Stomach (tissue), 4 donors: ENCODE measurements around the gene TENM4.

Experiments used
- POLR2A ChIP-seq, 4 donors: fragments of 450-650 bp; IDR thresholded peaks; one replicate each; pipeline ENCODE4 v1.6.1; 2016; ENCODE audit warnings: antibody characterized with exemption in 4 of 4, control low read depth in 2 of 4, mild to moderate bottlenecking in 1 of 4, moderate library complexity in 1 of 4
- TF ChIP-seq, protein P1 (sequence below), 7 experiments: fragments of 450-650 bp in 4 of 7; fragments of 200-600 bp in 3 of 7; sonication (generic) in 3 of 7; IDR thresholded peaks; one replicate each; pipeline ENCODE4 v1.5.1; 2016 to 2019; ENCODE audit warnings: antibody characterized with exemption in 7 of 7, control low read depth in 2 of 7, mild to moderate bottlenecking in 1 of 7

DNA sequence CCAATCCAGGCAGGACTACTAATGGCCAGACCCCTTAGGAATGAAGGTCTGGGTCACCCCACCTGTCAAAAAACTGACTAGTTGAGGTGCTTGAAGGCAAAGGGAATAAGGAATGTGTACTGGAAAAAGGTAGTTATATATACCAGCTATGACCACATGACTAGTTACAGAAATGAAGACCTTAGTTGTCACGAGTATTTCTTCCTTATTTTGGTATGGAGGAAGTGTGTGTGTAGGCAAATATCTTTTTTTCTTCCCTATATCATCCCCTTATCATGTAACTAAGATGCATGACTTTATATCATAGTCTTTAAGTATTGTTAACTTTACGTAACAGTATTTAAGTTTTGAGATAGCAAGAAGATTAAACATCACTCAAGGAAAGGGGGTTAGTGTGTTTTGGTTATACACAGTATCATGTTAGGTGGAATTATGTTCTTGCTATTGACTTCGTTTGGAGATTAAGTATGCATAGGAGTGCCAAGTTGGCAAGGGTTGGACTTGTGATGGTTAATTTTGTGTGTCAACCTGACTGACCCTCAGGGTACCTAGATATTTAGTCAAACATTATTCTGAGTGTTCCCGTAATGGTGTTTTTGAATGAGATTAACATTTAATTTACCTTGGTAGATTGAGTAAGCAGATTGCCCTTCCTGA, 828.0 kb downstream of the TENM4 start:
- TF ChIP-seq, protein P1, sequence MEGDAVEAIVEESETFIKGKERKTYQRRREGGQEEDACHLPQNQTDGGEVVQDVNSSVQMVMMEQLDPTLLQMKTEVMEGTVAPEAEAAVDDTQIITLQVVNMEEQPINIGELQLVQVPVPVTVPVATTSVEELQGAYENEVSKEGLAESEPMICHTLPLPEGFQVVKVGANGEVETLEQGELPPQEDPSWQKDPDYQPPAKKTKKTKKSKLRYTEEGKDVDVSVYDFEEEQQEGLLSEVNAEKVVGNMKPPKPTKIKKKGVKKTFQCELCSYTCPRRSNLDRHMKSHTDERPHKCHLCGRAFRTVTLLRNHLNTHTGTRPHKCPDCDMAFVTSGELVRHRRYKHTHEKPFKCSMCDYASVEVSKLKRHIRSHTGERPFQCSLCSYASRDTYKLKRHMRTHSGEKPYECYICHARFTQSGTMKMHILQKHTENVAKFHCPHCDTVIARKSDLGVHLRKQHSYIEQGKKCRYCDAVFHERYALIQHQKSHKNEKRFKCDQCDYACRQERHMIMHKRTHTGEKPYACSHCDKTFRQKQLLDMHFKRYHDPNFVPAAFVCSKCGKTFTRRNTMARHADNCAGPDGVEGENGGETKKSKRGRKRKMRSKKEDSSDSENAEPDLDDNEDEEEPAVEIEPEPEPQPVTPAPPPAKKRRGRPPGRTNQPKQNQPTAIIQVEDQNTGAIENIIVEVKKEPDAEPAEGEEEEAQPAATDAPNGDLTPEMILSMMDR (IDR thresholded peaks at IDR 0.05) = no peak
- TF ChIP-seq POLR2A (IDR thresholded peaks at IDR 0.05) = no peak
